Peyer's patch (tissue), 4 donors: ENCODE data around the gene SELENON. TPM values are rescaled to one million over a fixed set of nuclear protein-coding genes. Genes with fewer than 3 reads are reported as not detected.

Source experiments
- DNase-seq, 3 donors: peaks; one replicate each; pipeline ENCODE4 v3.0.0-alpha.2; 2017 to 2019
- H3K27ac ChIP-seq, 4 donors: fragments of 200-600 bp; sonication (generic); one replicate each; pipeline ENCODE4 v1.5.1; 2016 to 2019
- H3K27me3 ChIP-seq, 2 donors: fragments of 200-600 bp; sonication (generic); one replicate each; pipeline ENCODE4 v1.5.1; 2019
- H3K36me3 ChIP-seq, 3 donors: fragments of 200-600 bp; sonication (generic); one replicate each; pipeline ENCODE4 v1.5.1; 2016 to 2019
- H3K4me1 ChIP-seq, 4 donors: fragments of 200-600 bp; sonication (generic); one replicate each; pipeline ENCODE4 v1.5.1; 2016 to 2019
- H3K4me3 ChIP-seq, 4 donors: fragments of 200-600 bp; sonication (generic); 1 replicate in 3 of 4; 2 replicates in 1 of 4; pipeline ENCODE4 v1.5.1; 2016 to 2019; ENCODE audit warnings: mild to moderate bottlenecking in 1 of 4
- H3K9me3 ChIP-seq, 4 donors: fragments of 200-600 bp; sonication (generic); one replicate each; pipeline ENCODE4 v1.5.1; 2016 to 2019; ENCODE audit warnings: mild to moderate bottlenecking in 1 of 4
- POLR2A ChIP-seq, 2 donors: fragments of 450-650 bp; IDR thresholded peaks; one replicate each; pipeline ENCODE4 v1.5.1; 2017; ENCODE audit warnings: antibody characterized with exemption in 2 of 2, mild to moderate bottlenecking in 2 of 2, moderate library complexity in 2 of 2
- total RNA-seq, 4 donors: library from RNA; depleted of rRNA; stranded (reverse); fragments of >200 nt; gene quantifications; one replicate each; pipeline ENCODE4 v1.1.0, GENCODE V29; 2016
- TF ChIP-seq, protein P1 (sequence below), 6 experiments: fragments of 450-650 bp in 4 of 6; fragments of 200-600 bp in 2 of 6; sonication (generic) in 1 of 6; IDR thresholded peaks; one replicate each; pipeline ENCODE4 v1.5.1; 2017 to 2019; ENCODE audit warnings: antibody characterized with exemption in 6 of 6, mild to moderate bottlenecking in 3 of 6, moderate library complexity in 1 of 6

SELENON gene
- total RNA-seq, 4 donors from 2014 or later: 16.1 to 30.1 (median 22.0) TPM

DNA sequence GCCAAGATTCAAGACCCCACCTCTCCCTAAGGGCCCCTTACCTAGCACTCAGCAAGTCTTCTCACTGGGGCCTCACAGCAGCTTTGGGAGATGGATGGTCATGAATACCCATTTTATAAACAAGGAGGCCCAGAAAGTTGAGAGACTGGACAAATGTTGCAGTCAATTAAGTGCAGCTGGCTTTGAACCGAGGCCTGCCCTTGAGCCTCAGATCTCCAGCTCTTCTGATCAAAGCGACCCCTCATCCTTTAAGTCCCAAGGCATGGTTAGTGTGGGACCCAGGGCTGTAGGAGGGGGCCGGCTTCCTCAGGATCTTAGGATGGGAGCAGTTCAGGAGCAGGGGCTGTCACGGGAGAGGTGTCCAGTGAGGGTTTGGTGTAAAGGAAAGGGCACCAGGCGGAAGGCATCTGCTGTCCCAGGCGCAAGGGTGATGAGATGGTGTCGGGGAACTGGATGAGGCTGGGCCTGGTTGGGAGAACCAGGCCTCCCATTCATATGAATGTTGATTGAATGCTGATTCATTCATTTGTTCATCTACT is 14.6 kb downstream of the SELENON start:
- Histone ChIP-seq H3K36me3 (peaks cover 0 to 22% (median 0%) of the 10 kb centered on the region in 3 donors), H3K4me3 (no peak overlapping the region), H3K27ac (no peak overlapping the region), H3K27me3 (no peaks in the 10 kb centered on the region), H3K4me1 (peaks cover 0 to 19% (median 16%) of the 10 kb centered on the region in 4 donors), H3K9me3 (no peaks in the 10 kb centered on the region)
- peak in 1 of 3 donors; percentile 34 for DNase-seq
- TF ChIP-seq, protein P1, sequence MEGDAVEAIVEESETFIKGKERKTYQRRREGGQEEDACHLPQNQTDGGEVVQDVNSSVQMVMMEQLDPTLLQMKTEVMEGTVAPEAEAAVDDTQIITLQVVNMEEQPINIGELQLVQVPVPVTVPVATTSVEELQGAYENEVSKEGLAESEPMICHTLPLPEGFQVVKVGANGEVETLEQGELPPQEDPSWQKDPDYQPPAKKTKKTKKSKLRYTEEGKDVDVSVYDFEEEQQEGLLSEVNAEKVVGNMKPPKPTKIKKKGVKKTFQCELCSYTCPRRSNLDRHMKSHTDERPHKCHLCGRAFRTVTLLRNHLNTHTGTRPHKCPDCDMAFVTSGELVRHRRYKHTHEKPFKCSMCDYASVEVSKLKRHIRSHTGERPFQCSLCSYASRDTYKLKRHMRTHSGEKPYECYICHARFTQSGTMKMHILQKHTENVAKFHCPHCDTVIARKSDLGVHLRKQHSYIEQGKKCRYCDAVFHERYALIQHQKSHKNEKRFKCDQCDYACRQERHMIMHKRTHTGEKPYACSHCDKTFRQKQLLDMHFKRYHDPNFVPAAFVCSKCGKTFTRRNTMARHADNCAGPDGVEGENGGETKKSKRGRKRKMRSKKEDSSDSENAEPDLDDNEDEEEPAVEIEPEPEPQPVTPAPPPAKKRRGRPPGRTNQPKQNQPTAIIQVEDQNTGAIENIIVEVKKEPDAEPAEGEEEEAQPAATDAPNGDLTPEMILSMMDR (IDR thresholded peaks at IDR 0.05): no peak
- TF ChIP-seq POLR2A (IDR thresholded peaks at IDR 0.05): no peak

GRCh38 chr1:25815208-25816111 is 15.5 kb downstream of the SELENON start:
- DNase-seq: no peak
- Histone ChIP-seq H3K4me1 (peaks cover 0 to 19% (median 9%) of the 10 kb centered on the region in 4 donors), H3K27ac (no peak overlapping the region), H3K27me3 (no peaks in the 10 kb centered on the region), H3K9me3 (no peaks in the 10 kb centered on the region), H3K4me3 (no peak overlapping the region), H3K36me3 (peaks cover 0 to 17% (median 0%) of the 10 kb centered on the region in 3 donors)
- TF ChIP-seq POLR2A (IDR thresholded peaks at IDR 0.05): no peak
- TF ChIP-seq, protein P1 (IDR thresholded peaks at IDR 0.05): no peak

- H3K27ac ChIP-seq: no peak overlapping the region
- DNase-seq: no peak
- peaks cover 0 to 17% (median 0%) of the 10 kb centered on the region in 3 donors for H3K36me3 ChIP-seq
- no peak overlapping the region for H3K4me3 ChIP-seq
- no peaks in the 10 kb centered on the region for H3K9me3 ChIP-seq
- H3K27me3 ChIP-seq: no peaks in the 10 kb centered on the region
- peaks cover 0 to 21% (median 10%) of the 10 kb centered on the region in 4 donors for H3K4me1 ChIP-seq
- TF ChIP-seq, protein P1 (IDR thresholded peaks at IDR 0.05): no peak
- no peak for TF ChIP-seq POLR2A (IDR thresholded peaks at IDR 0.05)
Observed at GRCh38 chr1:25816112-25816718, 16.2 kb downstream of the SELENON start.

DNA sequence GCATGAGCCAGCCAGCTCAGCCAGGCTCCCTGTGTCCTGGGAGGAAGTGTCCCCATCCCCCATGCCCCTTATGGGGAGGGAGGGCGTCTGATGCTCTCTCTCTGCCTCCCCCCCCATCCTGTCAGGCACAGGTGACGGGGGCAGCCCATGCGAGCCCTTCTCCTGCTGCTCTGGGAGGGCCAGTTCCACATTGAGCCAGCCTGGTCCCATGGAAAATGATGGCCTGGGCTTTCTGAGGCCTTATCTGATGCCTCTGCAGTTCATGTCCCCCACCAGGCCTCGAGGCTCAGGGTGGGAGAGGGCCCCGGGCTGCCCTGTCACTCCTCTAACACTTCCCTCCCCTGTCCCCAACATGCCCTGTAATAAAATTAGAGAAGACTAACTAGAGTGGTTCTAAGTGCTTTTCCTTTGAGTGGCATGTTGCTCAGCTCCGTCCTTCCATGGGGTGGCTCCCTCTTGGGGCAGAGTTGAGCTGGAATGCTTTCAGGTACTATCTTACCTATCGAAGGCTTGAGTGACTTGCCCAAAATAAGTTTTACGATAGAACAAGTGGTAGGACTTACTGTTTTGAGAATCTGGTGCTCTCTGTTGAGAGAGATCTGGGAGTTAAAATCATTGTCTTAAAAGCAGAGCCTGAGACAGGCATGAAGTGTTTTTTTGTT is 18.0 kb downstream of the SELENON start:
- no peak overlapping the region for H3K4me3 ChIP-seq
- H3K36me3 ChIP-seq: peaks cover 0 to 8% (median 0%) of the 10 kb centered on the region in 3 donors
- TF ChIP-seq, protein P1 (IDR thresholded peaks at IDR 0.05): peak in 3 of 6 experiments; percentile 33 to 45 (median 37)
- no peak for TF ChIP-seq POLR2A (IDR thresholded peaks at IDR 0.05)
- no peaks in the 10 kb centered on the region for H3K9me3 ChIP-seq
- peaks cover 0 to 28% (median 13%) of the 10 kb centered on the region in 4 donors for H3K4me1 ChIP-seq
- H3K27me3 ChIP-seq: no peaks in the 10 kb centered on the region
- DNase-seq: peak in 2 of 3 donors; percentile 11 to 55
- H3K27ac ChIP-seq: peak overlapping the region in 3 of 4 donors; percentile 91 to 98 (median 94)

- Histone ChIP-seq H3K27me3 (no peaks in the 10 kb centered on the region), H3K9me3 (no peaks in the 10 kb centered on the region), H3K36me3 (peaks cover 0 to 11% (median 0%) of the 10 kb centered on the region in 3 donors), H3K4me3 (peak overlapping the region in 3 of 4 donors; percentile 79 to 94 (median 80)), H3K27ac (peak overlapping the region; percentile 89 to 98 (median 92)), H3K4me1 (peaks cover 0 to 28% (median 13%) of the 10 kb centered on the region in 4 donors)
- peak in 1 of 3 donors; percentile 68 for DNase-seq
- TF ChIP-seq POLR2A (IDR thresholded peaks at IDR 0.05): peak in 1 of 2 donors; percentile 47
- TF ChIP-seq, protein P1 (IDR thresholded peaks at IDR 0.05): no peak
Observed at GRCh38 chr1:25818569-25818968, 18.6 kb downstream of the SELENON start.
